Panc1 (cell line): ENCODE measurements around the gene GDF2.

Source experiments
- POLR2AphosphoS5 ChIP-seq: IDR thresholded peaks from 2 replicates; pipeline ENCODE4 v1.6.1; 2012; ENCODE audit warnings: mild to moderate bottlenecking, low read depth, low read length, moderate library complexity
- TCF7L2 ChIP-seq: IDR thresholded peaks from 2 replicates; pipeline ENCODE4 v1.6.1; 2011; ENCODE audit warnings: mild to moderate bottlenecking, low read depth, low read length, inconsistent platforms
- TF ChIP-seq, protein P1 (sequence below): fragments of 450-650 bp; IDR thresholded peaks from 2 replicates; pipeline ENCODE4 v1.5.1; 2017; ENCODE audit warnings: mild to moderate bottlenecking
- TF ChIP-seq, protein P2 (sequence below), 2 experiments: IDR thresholded peaks; 2 replicates each; pipeline ENCODE4 v1.6.1; 2011 to 2012; ENCODE audit warnings: low read depth in 2 of 2, control low read depth in 1 of 2, low read length in 1 of 2, mild to moderate bottlenecking in 1 of 2, moderate library complexity in 1 of 2; ENCODE audit not compliant: insufficient read depth in 1 of 2

DNA sequence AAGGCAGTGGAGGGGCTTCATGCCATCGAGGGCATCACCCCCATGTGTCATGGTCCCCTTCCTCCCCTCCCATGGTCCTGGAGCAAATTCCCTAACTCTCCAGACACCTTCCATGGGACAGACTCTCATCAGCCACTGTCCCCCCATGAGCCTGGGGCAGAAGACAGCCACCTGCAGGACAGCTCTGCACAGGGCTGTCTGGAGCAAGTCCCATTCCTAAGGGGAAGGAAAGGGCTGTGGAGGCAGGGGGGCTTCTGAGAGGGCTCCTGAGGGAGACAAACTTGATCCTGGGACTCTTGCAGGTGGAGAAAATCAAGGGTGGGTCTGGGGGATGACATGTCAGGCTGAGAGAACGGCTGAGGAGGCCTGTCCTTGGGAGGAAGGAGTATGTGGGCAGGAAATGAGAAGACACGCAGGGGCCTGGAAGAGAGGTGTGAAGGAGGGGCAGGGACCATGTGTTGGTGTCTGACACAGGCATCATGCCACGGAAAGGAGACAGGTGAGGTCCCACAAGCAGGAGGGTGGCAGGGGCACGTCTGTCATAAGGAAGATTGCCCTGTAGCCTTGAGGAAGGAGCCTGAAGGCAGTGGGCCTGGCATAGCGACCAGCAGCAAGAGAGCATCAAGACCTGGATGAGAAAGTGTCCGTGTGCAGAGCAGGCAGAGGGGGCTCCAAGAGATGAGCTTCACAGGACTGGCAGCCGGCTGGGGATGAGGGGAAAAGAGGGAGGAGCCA, 36.7 kb upstream of the GDF2 start:
- TF ChIP-seq POLR2AphosphoS5 (no peak), TCF7L2 (no peak)
- TF ChIP-seq, protein P1, sequence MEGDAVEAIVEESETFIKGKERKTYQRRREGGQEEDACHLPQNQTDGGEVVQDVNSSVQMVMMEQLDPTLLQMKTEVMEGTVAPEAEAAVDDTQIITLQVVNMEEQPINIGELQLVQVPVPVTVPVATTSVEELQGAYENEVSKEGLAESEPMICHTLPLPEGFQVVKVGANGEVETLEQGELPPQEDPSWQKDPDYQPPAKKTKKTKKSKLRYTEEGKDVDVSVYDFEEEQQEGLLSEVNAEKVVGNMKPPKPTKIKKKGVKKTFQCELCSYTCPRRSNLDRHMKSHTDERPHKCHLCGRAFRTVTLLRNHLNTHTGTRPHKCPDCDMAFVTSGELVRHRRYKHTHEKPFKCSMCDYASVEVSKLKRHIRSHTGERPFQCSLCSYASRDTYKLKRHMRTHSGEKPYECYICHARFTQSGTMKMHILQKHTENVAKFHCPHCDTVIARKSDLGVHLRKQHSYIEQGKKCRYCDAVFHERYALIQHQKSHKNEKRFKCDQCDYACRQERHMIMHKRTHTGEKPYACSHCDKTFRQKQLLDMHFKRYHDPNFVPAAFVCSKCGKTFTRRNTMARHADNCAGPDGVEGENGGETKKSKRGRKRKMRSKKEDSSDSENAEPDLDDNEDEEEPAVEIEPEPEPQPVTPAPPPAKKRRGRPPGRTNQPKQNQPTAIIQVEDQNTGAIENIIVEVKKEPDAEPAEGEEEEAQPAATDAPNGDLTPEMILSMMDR = no peak
- TF ChIP-seq, protein P2, sequence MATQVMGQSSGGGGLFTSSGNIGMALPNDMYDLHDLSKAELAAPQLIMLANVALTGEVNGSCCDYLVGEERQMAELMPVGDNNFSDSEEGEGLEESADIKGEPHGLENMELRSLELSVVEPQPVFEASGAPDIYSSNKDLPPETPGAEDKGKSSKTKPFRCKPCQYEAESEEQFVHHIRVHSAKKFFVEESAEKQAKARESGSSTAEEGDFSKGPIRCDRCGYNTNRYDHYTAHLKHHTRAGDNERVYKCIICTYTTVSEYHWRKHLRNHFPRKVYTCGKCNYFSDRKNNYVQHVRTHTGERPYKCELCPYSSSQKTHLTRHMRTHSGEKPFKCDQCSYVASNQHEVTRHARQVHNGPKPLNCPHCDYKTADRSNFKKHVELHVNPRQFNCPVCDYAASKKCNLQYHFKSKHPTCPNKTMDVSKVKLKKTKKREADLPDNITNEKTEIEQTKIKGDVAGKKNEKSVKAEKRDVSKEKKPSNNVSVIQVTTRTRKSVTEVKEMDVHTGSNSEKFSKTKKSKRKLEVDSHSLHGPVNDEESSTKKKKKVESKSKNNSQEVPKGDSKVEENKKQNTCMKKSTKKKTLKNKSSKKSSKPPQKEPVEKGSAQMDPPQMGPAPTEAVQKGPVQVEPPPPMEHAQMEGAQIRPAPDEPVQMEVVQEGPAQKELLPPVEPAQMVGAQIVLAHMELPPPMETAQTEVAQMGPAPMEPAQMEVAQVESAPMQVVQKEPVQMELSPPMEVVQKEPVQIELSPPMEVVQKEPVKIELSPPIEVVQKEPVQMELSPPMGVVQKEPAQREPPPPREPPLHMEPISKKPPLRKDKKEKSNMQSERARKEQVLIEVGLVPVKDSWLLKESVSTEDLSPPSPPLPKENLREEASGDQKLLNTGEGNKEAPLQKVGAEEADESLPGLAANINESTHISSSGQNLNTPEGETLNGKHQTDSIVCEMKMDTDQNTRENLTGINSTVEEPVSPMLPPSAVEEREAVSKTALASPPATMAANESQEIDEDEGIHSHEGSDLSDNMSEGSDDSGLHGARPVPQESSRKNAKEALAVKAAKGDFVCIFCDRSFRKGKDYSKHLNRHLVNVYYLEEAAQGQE (IDR thresholded peaks at IDR 0.05; ENCODE audit: insufficient read depth in 1 of 2, low read depth in 2 of 2, low read length in 1 of 2) = no peak
